HG02642 (cell line): ENCODE measurements around the gene TFAP2E.

Experiments used
- ATAC-seq: cut with Tn5 transposase; IDR thresholded peaks from one replicate; pipeline ENCODE4 v1.9.1; 2021; ENCODE audit warnings: mild to moderate bottlenecking; ENCODE audit not compliant: unreplicated experiment, poor library complexity

The TFAP2E gene

DNA sequence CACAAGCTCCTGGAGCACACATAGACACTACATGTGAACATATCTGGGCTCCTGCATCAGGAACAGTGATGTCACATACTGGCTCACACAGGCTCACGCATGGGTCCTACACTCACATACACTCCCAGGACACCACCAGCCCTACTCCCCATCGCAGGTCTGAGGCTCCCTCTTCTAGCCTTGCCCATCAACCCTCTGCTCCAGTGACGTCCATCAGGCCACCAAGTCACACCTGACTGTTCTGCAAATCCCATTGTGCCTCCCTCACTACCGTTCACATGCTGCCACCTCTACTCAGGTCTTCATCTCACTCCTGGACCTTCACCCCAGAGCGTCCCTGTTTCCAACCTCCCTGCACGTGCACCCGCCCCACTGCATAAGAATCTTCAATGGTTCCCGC, 18.1 kb downstream of the TFAP2E start:
- ATAC-seq = no peak

DNA sequence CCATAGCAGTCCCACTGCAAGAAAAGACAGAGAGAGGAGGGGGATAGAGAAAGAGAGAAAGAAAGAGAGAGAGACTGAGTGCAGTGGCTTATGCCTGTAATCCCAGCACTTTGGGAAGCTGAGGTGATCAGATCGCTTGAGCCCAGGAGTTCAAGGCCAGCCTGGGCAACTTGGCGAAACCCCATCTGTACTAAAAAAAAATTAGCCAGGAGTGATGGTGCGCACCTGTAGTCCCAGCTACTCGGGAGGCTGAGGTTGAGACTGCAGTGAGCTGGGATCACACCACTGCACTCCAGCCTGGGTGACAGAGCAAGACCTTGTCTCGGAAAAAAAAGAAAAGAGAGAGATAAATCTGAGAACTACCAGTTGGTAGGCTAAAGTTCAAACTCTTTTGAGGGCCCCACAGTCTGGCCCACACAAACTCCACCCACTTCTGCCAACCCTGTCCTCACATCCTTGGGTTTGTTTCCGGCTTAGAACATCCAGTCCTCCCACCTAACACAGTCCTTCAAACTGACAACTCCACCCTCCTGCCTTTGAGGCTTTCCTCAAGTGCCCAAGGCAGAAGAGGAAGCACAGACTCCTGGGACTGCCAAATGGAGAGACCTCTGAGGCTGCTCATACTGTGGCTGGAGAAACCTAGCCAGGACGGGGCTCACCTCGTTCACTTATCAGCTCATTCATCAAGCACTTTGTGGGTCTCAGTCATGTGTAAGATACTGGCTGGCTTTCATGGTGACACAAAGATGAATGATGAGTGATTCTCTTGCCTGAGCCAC, 20.1 kb downstream of the TFAP2E start:
- ATAC-seq = no peak

DNA sequence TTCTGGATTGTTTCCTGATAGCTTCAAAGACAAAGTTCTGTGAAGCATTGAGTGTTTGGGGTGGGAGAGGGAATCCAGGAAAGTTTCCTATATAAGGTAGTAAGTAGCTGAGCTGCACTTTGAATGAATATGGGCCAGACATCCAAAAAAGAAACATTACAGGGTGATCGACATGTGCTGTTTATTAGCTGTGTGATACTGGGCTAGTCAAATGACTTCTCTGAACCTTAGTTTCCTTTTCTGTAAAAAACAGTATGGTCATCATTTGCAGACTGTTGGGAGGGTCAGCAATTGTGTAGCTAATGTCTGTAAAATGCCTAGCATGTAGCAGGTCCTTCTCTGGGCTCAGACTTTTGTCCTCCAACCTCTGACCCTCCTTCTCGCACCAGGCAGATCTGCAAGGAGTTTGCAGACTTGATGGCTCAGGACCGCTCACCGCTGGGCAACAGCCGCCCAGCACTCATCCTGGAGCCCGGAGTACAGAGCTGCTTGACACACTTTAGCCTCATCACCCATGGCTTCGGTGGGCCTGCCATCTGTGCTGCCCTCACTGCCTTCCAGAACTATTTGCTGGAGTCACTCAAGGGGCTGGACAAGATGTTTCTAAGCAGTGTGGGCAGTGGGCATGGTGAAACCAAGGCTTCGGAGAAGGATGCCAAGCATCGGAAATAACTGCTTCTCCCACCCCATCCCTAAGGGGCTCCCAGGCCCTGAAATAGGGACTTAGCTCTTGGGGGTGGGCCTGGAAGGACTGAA, 21.1 kb downstream of the TFAP2E start:
- ATAC-seq = no peak

DNA sequence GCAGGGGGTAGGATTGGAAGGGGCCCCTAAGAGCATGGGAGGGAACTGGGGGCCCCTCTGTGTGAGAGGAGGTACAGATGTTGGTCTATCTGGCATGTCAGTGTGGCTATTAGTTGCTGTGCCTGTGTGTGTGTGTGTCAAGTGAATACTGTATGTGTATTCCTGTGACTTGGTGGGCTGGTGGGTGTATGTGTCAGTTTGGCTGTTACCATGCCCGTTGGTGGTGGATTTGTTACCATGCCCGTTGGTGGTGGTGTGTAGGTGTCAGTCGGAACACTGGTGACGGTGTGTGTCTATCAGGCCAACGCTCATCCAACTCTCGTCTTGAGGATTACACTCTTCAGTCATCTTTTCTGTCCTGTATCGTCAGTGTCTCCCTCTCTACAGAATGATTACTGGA, 22.6 kb downstream of the TFAP2E start:
- ATAC-seq = no peak

DNA sequence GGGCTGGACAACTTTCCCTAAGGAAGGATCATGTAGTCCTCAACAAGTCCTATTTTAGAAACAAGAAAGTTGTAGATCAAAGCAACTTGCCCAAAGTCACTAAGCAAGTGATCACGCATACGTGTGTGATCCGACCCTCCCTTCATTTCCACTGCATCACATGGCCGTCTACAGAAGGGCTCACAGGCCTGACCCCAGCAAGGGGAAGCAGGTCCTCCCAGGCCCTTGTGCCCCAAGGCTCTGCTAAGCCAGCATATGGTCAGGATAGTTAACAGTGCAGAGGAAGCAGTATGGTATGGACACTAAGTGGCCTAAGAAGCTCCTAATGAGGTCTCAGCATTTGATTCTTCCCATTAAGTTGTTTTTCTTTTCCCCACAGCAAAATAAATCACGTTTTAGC, 24.8 kb downstream of the TFAP2E start:
- no peak for ATAC-seq

DNA sequence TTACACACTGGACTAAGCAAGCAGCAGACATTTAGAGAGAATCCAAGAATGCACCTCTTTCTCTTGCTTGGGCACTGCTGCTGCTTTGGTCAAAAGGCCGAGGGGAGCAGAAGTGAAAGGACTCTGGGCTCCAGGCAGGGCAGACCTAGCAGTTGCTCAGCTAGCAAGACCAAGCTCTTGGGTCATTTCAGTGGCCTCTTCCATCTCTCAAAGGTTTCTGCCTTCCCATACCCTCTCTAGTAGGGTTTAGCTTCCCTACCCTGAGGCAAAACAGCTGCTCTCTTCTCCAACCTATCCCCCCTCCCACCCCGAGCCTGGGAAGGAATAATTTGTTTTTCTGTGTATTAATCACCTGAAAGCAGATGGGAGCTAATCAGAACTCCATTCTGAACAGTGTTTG, 25.8 kb downstream of the TFAP2E start:
- no peak for ATAC-seq

DNA sequence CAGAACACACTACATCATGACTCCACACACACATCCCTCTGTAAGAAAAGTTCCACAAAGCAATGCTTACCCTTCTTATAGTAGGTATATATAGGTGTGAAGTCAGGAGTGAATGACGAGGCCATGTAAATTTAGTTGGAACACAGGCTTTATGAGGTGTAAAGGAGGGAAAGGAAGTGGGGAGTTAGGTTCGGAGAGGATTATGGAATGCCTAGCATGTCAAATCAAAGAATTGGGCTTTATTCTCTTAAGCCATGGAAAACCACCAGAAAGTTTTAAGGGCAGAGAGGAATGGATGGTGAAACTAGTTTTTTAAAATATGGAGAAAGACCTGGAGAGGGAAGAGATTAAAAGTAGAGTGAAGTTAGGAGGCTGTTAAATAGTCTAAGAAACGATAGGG, 26.3 kb downstream of the TFAP2E start:
- no peak for ATAC-seq

DNA sequence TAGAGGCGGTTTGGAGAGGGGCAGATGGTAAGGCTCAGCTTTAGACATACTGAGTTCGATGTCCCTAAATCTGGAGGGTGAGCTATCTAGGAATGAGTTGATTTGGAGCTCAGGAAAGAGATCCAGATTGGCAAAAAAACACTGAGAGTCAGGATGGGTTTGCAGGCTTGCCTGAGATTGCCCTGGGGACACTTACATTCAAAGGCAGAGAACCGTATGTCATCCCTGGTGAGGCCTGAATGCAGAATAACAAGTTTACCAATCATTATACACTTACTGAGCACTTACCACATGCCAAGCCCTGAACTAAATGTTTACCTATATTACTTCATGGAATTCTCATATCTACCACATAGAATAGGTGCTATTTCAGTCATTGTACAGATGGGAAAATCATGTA, 27.5 kb downstream of the TFAP2E start:
- ATAC-seq = no peak

DNA sequence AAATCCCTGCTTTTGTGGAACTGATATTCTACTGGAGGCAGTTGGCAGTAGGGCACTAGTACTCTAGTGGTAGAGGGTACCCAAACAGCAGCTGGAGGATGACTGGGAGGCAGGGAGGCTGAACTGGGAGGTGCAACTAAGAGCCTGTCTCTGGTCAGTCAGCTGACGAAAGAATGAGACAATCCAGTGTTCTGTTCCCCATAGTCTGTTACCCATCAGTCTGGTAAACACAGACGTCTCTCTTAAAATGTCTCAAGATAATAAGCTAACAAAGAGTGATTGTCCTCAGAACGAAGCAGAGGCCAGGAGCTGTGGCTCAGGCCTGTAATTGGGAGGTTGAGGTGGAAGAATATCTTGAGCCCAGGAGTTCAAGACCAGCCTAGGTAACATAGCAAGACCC, 30.4 kb downstream of the TFAP2E start:
- no peak for ATAC-seq

DNA sequence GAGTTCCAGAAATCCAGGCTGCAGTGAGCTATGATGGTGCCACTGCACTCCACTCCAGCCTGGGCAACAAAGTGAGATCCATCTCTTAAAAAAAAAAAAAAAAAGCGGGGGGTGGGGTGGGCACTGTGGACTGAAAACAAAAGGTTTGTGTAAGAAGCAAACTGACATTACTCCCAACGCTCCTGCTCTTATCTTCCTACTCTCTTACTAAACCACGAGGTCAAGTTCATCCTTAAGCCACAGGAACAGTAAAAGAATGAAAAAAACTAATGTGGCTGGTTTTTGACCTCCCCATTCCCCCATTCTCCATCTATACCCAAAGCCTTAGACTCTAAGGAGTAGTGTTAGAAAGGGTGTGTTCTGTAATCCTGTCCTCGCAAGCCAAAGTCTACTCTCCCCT, 30.8 kb downstream of the TFAP2E start:
- ATAC-seq = no peak

DNA sequence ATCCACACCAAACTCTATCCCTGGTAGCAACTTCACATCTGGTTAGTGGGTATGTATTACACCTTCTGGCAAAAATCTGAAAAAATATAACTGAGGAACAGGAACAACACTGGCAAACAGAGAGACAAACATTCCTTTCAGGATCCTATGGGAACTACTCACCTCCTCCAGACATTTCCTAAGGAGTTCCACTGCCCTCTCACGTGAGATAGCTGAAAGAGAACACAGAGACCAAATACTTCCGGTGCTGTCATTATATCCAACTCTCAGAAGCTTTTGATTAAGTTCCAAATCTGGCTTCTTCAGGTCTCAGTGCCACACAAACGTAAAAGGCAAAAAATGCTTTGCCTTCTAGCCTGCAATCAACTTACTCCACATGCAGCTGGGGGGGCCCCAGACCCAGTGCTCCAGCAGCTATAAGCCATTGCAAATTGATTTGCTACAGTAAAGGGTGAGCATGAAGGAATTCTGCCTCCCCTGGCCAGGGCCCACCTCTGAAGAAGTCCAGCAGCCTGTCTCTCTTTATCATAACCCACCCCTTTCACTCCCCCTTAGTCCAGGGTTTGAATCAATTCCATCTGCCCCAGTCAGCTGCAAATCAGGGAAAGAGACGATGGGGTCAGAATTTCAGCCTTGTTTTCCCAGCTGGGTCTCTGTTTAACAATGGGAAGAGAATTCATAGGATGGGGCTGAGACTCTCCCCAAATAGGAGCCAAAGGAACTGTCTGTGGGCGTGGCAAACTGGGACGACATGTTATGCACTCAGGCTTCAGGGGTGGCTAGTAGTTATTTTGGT, 32.2 kb downstream of the TFAP2E start:
- no peak for ATAC-seq

DNA sequence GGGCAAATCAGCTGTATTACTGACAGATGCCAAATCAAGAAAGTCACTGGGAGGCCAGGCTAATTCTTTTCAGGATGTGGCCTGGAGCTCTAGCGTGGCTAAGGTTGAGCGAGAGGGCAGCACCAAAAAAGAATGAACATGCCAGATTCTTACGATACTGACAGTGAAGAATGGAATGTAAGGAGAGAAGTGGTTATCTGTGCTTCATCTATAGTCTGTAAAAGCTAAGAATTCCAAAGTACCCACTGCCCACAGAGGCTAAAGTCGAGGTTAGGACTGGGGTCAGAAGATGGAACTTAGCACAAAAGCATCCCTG, 32.7 kb downstream of the TFAP2E start:
- ATAC-seq = no peak

DNA sequence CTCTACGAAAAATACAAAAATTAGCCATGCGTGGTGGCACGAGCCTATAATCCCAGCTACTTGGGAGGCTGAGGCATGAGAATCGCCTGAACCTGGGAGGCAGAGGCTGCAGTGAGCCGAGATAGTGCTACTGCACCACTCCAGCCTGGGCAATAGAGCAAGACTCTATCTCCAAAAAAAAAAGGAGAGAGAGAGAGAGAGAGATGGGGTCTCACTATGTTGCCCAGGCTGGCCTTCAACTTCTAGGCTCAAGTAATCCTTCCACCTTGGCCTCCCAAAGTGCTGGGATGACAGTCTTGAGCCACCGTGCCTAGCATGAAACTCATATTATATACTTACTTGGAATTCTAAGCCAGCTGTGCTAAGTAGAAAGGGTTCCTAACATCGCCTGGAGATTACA, 38.5 kb downstream of the TFAP2E start:
- no peak for ATAC-seq

DNA sequence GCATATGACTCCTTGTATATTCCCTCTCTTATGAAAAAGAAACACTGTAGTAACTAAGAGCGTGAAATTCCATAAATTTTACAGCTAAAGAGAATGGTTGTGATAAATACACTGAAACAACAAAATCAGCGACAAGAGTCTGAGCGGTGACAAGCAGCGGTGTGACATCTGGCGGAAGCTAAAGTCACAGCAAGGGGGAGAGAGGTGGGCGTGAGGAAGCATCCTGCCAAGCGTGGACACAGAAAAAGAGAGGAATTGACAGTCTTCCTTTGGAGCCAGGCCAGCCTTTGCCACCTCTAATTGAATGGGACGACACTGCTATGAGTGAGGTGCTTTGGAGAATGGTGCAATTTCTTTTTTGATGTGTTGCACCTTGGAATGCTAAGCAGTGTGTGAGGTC, 42.3 kb downstream of the TFAP2E start:
- ATAC-seq = no peak

DNA sequence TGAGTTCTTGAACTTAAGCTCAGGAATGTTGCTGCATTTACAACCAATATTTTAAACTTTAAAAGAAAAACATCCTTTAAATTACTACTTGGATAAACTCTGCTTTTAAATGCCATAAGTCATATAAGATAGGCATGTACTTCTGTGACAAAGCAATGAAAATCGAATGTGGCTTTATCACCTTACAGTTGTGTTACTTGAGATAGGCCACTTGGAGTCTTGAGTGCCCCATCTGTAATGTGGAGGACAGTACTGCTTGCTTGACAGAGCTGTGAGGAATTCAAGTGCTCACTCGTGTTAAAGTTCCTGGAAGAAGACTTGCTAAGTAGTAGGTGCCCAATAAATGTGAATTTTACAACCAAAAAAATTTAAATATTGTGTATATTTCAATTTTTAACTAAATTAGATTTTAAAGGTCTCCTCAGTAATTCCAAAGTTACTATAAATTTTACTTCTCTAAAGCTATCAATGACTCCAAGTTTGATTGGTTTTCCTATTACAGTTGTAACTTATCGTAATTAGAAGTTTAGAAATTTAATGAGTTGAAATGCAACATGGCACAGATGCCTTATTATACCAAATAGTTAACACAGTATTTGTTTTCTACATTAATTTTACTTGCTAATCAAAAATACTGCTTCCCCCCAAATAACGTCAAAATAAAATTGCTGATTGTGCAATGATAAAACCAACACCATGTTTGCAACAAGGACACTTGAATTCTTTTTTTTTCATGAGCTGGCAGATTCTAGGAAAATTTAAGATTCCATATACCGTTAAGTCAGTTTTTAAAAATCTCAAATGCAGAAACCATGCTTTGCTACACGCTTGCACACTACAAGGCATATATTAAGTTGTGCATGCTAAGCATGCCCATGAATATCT, 46.4 kb downstream of the TFAP2E start:
- no peak for ATAC-seq

DNA sequence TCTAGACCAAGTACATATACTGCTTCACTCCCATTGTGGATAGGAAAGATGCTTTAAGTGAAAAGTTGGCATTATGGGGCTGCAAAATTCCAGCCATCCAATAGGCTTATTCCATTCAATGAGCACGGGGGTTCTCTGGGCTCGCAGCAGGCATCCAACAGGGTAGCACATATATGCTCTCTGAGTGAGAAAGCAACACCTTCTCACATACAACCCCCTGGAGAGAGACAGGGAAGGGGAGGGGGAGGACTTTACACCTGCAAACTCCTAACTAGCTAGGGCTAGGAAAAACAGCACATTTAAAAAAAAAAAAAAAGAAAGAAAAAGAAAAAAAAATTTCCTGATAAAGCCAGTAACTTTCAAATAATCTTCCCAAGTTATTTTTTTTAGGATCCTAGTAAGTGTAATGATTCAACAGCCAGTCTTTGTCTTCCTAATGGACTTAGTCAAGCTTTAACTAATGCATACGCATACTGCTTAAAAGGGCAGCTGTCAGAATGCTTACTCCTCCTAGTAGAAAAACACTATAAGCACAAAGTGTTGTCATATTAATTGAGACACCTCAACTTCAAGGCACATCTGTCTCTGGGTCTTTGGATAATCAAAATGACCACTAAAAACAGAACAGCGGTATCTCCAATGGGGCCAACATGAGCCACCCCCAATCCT, 49.5 kb downstream of the TFAP2E start:
- ATAC-seq = no peak

DNA sequence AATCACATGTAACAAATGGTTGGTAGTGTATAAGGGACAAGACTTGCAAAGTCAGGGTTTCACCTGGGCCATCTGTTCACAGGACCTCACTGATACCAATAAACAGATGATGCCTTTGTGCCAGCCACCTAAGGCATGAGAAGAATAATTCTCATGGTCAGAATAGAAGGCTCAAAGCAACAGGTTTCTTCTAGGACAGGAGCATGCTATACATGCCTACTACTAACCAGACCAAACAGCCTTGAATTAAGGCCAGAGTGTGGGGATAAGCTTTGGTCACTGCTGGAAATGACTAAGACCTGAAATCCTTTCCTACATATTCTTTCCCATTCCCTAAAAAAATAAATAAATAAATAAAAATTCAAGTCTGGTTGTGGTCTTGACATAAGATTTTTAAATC, 50.7 kb downstream of the TFAP2E start:
- ATAC-seq = no peak

DNA sequence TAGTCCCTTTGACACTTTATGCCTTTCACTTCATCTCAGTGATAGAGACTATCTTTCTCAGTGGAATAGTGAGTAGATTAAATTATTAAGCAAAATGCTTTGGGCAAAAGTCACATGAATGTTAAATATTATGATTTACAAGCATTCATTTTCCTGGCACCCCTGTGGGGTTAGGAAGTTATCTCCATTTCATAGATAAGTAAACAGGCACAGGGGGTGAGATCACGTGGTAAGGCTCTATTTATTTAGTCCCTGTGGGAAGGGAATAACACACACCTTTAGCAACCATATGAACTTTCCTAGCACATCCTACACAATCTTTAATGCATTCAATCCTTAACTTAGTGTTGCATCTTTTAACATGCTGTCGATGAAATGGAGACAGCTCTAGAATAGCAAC, 55.9 kb downstream of the TFAP2E start:
- no peak for ATAC-seq

DNA sequence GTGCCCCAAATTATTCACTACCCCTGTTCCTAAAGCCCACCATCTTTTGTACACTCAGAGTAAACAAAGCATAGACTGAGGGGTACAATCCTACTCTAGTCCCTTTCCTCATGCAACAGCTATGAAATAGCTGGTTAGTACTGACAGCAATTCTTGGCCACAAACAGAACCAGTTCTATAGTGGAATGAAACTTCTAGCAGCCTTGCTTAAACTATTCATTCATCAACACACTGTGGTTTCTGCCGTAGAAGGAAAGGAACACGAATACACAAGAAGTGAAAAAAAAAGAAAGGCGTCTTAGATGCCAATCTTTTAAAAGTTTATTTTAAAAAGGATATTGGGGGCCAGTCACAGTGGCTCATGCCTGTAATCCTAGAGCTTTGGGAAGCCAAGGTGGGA, 58.3 kb downstream of the TFAP2E start:
- ATAC-seq = no peak

DNA sequence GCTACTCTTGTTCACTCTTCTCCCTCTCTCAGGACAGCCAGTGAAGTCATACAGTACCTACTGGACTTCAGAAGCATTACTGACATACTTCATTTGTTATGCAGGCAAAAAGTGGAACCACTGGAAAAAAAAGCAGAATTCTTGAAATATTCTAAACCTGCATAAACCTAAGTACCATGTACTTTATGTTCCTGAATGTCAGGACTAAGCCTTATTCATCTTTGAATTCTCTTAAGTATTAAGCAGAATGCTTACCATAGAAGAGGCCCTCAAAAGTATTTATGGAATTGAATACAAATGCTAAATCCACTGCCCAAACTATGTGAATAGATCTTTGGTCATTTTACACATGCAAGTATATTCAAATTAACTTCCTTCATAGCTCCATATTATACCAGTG, 60.4 kb downstream of the TFAP2E start:
- ATAC-seq = no peak
